ENCODE data around the gene CELSR3.

The CELSR3 gene, protein sequence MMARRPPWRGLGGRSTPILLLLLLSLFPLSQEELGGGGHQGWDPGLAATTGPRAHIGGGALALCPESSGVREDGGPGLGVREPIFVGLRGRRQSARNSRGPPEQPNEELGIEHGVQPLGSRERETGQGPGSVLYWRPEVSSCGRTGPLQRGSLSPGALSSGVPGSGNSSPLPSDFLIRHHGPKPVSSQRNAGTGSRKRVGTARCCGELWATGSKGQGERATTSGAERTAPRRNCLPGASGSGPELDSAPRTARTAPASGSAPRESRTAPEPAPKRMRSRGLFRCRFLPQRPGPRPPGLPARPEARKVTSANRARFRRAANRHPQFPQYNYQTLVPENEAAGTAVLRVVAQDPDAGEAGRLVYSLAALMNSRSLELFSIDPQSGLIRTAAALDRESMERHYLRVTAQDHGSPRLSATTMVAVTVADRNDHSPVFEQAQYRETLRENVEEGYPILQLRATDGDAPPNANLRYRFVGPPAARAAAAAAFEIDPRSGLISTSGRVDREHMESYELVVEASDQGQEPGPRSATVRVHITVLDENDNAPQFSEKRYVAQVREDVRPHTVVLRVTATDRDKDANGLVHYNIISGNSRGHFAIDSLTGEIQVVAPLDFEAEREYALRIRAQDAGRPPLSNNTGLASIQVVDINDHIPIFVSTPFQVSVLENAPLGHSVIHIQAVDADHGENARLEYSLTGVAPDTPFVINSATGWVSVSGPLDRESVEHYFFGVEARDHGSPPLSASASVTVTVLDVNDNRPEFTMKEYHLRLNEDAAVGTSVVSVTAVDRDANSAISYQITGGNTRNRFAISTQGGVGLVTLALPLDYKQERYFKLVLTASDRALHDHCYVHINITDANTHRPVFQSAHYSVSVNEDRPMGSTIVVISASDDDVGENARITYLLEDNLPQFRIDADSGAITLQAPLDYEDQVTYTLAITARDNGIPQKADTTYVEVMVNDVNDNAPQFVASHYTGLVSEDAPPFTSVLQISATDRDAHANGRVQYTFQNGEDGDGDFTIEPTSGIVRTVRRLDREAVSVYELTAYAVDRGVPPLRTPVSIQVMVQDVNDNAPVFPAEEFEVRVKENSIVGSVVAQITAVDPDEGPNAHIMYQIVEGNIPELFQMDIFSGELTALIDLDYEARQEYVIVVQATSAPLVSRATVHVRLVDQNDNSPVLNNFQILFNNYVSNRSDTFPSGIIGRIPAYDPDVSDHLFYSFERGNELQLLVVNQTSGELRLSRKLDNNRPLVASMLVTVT (N-terminal part only)

DNA sequence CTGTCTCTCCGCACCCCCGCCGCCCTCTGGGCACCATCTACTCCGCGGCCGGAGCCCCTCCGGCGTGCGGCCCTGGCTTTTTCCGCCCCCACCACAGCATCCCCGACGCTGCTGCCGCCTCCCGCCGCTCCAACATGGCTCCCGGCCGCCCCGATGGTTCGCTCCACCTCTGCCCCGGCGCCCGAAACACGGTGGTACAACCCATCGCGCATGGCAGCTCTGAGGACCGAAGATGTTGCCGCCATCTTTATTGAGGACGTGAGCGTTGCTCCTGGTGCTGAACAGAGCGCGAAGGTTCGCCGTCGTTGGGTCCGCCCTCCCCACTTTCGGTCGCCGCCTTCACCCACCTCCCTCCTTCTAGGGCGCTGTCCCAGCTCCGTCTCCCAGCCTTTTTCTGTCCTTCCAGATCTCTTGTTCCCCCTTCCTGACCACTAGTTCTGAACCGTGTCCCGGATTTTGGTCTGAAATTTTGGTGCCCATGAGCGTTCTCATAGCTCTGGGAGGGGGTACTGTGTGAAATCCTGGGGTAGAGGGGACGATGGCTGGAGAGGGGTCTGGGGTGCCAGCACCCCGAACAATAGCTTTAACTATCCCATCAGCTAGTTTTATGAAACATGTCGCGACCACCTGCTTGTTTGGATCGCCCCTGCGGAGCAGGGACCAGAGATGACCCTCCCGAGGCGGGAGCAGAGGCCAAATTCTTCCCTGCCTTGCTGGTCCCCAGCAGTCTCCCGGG is at the start of gene CELSR3:
Gene CELSR3, minus strand, starts transcription at position 134 of the 736 bp plus-strand sequence. CDS start 252 bp downstream, outside the sequence.
- DNase-seq, result peak; percentile 58

DNA sequence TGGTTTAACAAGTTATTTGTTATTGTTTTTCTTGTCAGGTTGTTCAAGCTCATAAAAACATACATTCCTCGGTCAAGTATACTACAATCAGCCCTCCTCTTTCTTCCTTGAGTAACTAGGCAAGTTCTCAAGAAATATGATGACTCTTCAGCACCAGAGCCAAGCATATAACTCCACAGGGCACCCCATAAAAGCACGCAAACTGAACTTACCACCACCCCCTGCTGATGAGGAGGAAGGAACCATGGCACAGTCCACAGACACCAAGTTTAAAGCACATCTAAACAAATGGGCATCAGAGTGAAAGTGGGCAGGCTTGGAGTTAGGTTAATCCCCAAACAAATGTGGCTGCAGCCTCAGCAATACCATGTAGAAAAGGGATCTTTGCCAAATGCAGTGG is 49.0 kb upstream of the CELSR3 start:
- no peak for DNase-seq

DNA sequence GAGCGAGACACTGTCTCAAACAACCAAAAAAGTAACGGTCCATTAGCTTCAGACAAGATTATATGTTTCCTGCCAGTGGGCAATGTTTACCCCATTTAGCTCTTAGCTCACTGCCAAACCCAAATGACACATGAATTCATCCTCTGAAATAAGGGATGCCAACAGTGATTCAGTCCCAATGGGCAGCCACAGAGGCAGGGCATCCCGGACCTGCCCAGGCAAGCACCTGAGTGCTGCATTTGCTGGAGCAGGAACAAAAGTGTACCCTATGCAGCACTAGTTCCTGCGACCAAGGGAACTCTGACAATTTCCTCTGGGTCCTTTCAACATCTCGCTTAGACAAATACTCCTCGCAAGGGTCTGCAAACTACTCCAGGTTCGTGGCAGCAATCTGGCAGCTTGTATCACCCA is 46.4 kb upstream of the CELSR3 start:
- no peak for DNase-seq

DNA sequence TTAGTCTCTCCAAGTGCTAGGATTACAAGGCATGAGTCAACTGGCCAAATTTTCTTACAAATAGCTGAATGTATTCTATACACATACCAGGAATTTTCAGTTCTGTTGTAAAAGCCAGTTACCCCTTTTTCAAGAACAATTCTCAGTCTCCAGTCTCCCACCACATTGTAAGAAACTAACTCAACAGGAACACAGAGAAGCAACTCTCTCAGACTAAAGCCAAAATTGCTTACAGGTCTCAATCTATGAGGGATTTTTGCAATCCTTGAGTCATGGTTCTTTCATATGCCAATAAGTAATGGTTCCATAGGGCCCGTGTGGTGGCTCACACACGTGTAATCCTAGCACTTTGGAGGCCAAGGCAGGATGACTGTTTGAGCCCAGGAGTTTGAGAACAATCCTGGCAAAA is 45.8 kb upstream of the CELSR3 start:
- no peak for DNase-seq

DNA sequence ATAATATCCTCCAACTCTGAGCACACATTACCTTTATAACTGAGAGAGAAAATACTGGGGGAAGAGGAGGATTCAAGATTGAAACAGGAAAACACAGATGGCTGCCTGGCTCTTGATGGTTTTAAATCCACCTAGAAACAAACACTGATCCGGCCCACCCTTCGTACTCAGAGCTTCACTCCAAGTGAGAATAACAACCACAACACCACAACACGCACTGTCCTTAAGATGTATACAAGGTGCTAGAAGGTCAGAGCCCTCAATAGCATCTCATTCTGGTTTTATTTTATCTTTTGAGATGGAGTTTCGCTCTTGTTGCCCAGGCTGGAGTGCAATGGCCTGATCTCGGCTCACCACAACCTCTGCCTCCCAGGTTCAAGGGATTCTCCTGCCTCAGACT is 44.5 kb upstream of the CELSR3 start:
- DNase-seq, result no peak

DNA sequence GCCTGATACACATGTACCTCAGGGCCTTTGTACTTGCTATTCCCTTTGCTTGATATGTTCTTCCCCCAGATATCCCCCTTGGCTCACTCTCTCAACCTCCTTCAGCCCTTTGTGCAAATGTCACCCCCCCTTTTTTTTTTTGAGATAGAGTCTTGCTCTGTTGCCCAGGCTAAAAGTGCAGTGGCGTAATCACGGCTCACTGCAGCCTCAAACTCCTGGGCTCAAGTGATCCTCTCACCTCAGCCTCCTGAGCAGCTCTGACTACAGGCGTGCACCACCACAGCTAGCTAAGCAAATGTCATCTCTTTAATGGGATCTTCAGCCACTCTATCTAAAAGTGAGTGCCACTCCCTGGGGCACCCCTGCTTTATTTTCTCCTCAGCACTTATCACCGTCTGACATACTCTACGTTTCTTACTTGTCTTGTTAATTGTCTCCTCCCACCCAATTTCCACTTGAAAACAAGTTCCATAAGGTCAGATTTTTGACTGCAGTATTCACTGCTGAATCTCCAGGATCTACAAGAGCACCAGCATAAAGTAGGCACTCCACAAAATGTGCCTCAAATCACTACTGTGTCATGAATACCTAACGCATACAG is 39.7 kb upstream of the CELSR3 start:
- no peak for DNase-seq

DNA sequence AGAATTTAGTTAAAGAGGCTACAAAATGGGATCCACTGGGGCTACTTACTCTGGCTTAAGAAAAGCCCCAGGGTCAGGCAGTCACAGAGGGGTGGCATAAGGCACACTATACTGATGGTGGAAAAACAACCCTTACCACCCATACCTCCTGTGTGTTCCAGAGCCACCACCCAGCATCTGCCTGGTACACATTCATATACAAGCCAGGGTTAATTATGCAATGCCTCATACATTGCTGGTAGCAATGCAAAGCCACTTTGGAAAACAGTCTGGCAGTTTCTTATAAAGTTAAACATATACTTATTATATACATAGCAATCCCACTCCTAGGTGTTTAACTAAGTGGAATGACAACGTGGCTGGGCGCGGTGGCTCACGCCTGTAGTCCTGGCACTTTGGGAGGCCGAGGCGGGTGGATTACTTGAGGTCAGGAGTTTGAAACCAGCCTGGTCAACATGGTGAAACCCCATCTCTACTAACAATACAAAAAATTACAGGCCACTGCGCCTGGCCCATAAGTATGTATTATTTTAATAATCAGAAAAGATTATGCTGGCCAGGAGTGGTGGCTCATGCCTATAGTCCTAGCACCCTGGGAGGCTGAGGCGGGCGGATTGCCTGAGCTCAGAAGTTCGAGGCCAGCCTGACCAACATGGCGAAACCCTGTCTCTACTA is 38.2 kb upstream of the CELSR3 start:
- DNase-seq, result no peak

DNA sequence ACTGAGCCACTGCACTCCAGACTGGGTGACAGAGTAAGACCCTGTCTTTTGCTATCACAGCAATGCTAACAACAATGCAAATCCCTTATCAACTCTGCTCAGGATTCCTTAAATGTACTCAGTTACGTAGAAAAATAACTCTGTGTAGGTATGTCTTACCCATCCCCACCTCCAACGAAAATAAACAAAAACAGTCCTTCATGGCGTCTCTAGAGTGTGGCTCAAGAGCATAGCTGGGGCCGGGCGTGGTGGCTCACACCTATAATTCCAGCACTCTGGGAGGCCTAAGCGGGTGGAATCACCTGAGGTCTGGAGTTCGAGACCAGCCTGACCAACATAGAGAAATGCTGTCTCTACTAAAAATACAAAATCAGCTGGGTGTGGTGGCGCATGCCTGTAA is 36.2 kb upstream of the CELSR3 start:
- DNase-seq, result no peak

DNA sequence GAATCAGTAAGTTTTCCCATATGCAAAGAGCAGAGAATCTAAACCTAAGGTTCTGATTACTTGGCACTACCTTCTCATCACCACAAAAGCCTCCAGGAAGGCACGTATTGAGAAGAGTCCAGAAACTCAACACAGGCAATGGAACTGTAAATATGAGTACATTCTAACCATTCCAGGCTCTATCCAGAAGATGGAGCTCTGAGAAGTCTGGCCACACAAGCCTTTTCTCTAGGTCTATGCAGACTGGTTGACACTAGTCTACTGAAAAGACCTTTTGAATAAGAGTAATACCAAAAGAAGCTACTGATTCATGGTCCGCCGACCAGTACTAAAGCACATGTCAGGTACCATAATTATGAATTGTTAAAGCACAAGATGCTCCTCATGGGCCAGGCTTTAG is 35.3 kb upstream of the CELSR3 start:
- no peak for DNase-seq

DNA sequence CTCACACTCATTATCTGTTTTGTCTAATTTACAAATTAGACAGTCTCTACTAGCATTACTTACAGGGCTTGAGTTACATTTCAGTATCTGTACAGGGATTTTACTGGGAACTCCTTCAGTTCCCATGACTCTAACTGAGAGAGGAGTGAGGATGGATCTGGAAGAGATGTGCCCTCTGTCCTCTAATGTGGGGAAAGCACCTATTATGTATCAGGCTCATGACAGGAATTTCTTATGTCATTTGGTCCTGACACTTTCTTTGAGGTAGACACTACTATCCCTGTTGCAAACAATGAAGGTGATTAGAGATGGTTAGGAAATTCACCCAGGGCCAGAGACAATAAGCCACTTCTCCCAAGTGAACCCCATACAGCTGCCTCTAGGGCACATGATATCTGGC is 33.9 kb upstream of the CELSR3 start:
- no peak for DNase-seq

DNA sequence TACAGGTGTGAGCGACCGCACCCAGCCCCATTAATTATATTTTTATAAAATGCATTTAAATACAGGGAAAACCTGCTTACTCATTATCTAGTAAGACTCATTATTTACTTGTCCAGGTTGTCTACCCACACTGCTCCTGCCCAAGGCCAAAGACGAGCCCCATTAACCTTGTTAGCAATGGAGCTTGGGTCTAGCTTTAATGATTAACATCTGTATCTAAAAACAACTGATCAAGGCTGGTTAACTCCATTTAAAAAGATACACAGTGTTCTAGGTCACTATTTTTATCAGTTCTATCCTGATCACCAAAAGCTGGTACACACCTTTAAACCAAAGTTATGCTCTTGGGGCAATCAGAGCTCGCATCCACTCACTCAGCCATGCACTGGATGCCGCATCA is 33.5 kb upstream of the CELSR3 start:
- no peak for DNase-seq

DNA sequence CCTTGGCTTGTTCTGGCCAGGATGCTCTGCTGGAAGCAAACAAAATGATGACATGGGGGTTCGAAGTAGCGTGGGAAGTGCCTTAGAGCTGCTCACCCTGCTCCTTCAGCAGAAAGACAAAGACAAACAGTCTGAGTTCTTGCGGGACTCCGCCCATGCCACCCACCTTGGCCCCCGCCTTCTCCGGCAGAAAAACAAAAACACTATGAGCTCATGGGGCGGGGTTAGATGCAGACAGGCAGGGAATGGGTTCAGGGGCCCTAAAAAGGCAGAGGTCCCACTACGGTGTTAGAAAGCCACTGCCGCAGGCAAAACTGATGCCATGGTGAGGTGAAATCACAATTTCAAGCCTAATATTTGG is 32.7 kb upstream of the CELSR3 start:
- no peak for DNase-seq

DNA sequence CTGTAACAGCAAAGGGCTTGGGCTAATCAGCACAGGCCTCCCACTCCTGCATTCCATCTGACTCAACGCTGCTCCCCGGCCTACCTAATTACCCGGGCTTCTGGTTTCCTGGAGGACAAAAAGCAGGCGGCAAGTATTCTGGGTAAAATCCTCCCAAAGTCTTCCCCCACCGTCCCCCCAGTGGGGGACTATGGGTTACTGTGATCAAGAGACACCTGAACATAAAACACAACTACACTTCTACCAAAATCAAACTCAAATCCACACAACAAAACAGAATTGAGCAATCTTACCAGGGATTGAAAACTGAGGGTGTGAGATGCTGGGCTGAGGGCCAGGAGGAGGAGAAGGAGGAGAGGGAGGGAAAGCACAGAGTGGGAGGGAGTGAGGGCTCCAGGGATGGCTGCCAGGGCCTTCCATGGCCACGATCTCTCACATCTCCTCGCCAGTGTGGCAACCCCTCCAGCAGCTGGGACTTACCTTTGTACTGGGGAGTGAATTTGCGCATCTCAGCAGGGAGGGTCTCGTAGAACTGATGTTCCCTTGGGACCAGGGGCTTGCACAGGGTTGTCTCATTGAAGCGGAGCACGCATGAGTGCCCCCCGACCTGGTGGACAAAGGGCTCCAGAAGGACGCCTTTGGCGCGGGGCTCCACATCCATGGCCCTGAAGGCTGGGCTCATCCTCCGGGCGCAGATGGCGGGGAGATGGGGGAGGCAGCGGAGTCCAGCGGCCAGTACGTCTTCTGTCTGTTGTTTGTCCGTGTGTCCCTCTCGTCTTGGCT is 32.1 kb upstream of the CELSR3 start:
- no peak for DNase-seq

DNA sequence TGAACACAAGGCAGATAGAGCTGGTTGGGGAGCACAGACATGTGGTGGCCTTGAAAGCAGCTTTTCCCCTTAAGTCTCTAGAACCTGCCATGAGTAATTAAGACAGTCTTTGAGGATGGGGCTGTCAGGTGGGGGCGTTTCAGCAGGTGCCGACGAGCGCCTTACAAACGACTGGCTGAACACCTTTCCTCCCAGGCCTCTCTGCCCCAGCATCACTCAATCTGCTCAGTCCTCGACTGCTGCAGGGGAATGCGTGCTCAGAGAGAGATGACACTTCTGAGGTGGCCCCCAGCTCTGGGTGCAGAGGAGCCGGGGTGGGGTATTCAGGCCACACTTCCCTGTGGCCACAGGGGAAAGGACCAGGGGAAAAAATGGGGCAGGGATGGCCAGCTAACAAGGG is 31.1 kb upstream of the CELSR3 start:
- no peak for DNase-seq

DNA sequence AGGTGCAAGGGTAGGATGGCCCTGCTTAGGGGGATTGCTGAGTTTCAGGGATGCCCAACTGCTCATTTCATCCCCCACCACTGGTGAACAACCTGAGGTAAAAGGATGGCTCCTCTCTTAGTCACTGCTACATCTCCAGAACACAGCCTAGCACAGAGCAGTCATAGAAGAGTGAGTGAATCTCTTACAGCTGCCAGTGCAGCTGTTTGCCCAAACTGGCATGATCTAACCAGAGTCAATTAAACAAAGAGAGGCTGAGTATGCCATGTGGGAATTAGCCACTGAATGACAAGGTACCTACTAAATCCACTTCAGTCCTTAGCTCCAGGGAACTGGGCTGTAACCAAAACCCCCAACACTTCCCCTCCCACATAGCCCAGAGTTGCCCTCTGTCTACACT is 29.9 kb upstream of the CELSR3 start:
- DNase-seq, result no peak

DNA sequence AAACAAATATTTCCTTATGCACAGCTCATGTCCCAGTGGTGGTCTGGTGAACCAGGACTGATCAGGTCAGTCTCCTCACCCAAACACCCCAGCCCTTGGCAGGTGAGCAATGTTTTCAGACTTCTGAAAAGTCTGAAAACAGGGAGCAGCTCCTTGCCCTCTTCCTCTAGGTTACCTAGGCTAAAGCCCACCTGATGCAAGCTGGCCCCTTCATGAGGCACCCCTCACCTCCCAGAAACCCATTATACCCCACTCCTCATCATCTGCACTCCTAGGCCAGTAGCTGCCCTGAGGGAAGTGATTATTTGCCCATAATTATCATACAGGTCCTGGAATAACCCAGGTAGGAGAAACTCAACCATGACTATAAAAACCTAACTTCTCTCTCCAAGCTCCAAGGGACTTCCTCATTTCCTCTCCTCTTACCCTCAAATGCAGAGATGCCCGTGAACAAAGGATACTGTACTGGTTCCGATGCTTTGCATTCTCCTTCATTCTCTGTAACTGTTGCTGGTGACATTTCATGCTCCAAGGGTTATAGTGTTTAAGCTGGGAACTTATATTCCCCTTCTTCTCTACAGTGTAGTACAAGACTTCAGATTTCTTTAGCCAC is 28.3 kb upstream of the CELSR3 start:
- DNase-seq, result no peak

DNA sequence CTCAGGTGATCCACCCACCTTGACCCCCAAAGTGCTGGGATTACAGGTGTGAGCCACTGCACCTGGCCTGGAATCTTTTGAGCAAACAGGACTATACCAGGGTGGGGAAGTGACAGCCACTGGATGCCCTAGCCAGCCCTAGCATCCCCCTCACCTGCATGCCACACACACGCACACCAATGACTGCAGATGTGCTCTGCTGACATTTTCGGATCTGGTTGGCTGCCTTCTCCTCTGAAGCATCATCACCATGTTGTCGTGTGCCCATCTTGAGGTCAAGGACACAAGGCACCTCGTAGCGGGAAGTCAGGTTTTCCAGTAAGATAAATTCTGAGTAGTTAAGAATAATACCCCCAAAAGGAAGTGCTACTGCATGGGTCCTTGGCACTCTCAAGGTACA is 26.7 kb upstream of the CELSR3 start:
- DNase-seq, result no peak

DNA sequence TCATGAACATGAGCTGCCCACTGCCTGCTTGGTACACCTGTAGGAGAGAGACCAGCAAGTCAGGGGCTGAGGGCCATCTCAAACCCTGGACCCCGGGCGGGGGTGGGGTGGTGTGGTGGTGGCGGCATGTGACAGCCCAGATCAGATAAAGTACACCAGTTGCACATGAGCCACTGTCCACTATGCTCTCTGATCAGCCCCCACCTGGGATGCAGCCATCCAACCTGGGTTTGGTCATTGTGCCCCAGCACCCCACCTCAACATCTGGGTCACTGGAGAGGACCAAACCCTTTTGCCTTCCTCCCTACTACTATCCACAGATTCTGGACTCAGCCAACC is 26.0 kb upstream of the CELSR3 start:
- DNase-seq, result no peak

DNA sequence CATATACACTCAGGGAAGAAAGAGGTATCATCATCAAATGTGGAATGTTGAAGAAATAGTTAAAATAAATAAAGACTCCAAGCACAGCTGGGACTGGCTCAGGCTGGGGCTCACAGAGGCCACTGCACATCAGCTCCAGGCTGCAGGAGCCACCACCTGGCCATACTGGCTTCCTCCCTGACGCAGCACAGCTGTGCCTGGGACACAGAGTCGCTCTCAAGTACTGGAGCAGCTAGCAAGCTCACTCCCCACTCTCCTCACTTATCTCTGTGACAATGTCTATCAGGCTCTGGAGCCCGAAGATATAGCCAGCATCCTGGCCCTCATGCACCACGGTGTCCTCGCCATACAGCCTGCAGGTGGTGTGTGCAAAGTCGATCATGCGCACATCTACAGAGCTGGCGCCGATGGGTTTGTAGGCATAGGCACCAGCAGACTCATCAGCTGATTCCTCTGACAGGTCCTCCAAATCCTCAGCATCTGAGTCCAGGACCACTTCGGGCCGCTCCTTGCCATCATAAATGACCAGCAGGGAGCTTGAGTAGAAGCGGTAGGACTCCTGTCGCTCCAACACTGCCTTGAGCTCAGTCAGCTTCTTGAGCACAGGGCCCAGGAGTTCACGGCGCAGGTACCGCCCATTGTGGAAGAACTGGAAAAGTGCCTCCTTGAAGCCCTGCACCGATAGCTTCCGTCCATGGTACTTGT is 25.5 kb upstream of the CELSR3 start:
- no peak for DNase-seq

DNA sequence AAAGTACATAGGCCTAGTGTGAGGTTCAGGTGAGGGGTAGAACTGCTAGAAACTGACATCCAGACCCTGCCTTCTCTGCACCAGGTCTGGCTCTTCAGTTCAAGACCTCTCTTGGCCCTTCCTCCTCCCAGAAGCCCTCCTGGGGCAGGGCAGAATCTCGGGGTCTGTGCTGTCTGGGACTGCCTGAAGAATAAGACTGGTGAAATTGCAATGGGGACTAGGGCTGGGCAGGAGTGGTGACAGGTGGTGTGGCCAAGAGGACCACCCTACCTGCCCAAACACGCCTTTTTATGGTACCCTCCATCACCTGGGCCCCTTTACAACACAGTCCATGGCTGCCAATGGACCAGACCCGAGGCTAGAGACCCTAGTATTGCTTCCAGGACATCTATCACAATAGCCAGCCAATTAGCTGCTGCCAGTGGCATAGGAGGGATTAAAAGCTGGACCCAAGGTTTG is 24.6 kb upstream of the CELSR3 start:
- no peak for DNase-seq
